Upper lobe of left lung (tissue), 4 donors: ENCODE measurements around the gene CCDC3.

Source experiments
- POLR2AphosphoS5 ChIP-seq, 2 donors: sonication (generic); formaldehyde crosslinking; IDR thresholded peaks; one replicate each; pipeline ENCODE4 v1.5.1; 2017; ENCODE audit warnings: antibody characterized with exemption in 2 of 2
- TF ChIP-seq, protein P1 (sequence below), 6 experiments: fragments of 450-650 bp in 4 of 6; fragments of 200-600 bp in 2 of 6; sonication (generic) in 2 of 6; IDR thresholded peaks; one replicate each; pipeline ENCODE4 v1.5.1; 2016 to 2019; ENCODE audit warnings: antibody characterized with exemption in 6 of 6

DNA sequence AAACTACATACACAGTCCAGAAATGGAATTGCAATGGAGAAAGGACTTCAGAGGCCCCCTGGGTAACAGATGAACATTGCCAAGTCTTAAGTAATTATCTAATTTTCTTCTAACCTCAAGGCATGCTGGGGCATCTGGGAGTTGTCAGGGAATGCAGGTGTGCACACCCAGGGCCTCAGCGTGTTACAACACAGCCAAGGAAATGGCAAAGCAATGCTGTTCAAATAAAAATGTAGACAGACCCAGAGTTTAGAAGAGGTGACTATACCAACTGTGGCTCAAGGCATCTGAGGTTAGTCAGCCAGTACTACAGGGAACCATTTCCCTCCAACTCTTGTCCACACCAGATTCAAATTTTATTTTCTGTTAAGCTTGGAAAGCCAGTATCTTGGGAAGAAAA is 73.6 kb downstream of the CCDC3 start:
- TF ChIP-seq, protein P1, sequence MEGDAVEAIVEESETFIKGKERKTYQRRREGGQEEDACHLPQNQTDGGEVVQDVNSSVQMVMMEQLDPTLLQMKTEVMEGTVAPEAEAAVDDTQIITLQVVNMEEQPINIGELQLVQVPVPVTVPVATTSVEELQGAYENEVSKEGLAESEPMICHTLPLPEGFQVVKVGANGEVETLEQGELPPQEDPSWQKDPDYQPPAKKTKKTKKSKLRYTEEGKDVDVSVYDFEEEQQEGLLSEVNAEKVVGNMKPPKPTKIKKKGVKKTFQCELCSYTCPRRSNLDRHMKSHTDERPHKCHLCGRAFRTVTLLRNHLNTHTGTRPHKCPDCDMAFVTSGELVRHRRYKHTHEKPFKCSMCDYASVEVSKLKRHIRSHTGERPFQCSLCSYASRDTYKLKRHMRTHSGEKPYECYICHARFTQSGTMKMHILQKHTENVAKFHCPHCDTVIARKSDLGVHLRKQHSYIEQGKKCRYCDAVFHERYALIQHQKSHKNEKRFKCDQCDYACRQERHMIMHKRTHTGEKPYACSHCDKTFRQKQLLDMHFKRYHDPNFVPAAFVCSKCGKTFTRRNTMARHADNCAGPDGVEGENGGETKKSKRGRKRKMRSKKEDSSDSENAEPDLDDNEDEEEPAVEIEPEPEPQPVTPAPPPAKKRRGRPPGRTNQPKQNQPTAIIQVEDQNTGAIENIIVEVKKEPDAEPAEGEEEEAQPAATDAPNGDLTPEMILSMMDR (IDR thresholded peaks at IDR 0.05) = no peak
- no peak for TF ChIP-seq POLR2AphosphoS5 (IDR thresholded peaks at IDR 0.05)
